DOHH2 (cell line): ENCODE measurements around the gene FN3KRP.

Experiments
- H3F3A ChIP-seq: fragments of 200-600 bp; sonication (generic), shearing (Covaris generic); 2 replicates; pipeline ENCODE4 v1.6.0; 2016; ENCODE audit warnings: antibody characterized with exemption, mild to moderate bottlenecking; ENCODE audit not compliant: control insufficient read depth, insufficient read depth
- H3K27ac ChIP-seq: fragments of 200-600 bp; sonication (generic); 2 replicates; pipeline ENCODE4 v1.5.1; 2014; ENCODE audit warnings: low read depth, mild to moderate bottlenecking, low read length, moderate library complexity
- H3K27me3 ChIP-seq: fragments of 200-600 bp; sonication (generic); 2 replicates; pipeline ENCODE4 v1.6.1; 2014; ENCODE audit warnings: mild to moderate bottlenecking, low read length, mixed read lengths; ENCODE audit not compliant: control insufficient read depth
- H3K36me3 ChIP-seq: fragments of 200-600 bp; sonication (generic); 2 replicates; pipeline ENCODE4 v1.6.1; 2014; ENCODE audit warnings: mild to moderate bottlenecking, low read length, moderate library complexity, mixed read lengths; ENCODE audit not compliant: control insufficient read depth
- H3K4me1 ChIP-seq: fragments of 200-600 bp; sonication (generic); 2 replicates; pipeline ENCODE4 v1.6.1; 2014; ENCODE audit warnings: mild to moderate bottlenecking, low read length, mixed read lengths; ENCODE audit not compliant: control insufficient read depth
- H3K4me2 ChIP-seq: fragments of 200-600 bp; sonication (generic); 2 replicates; pipeline ENCODE4 v1.6.0; 2014; ENCODE audit warnings: mild to moderate bottlenecking, low read length, moderate library complexity
- H3K4me3 ChIP-seq: fragments of 200-600 bp; sonication (generic); 2 replicates; pipeline ENCODE4 v1.5.1; 2014; ENCODE audit warnings: mild to moderate bottlenecking, low read length, mixed read lengths
- H3K79me2 ChIP-seq: fragments of 200-600 bp; sonication (generic); 2 replicates; pipeline ENCODE4 v1.6.1; 2014; ENCODE audit warnings: mild to moderate bottlenecking, low read length, mixed read lengths; ENCODE audit not compliant: control insufficient read depth
- H3K9me2 ChIP-seq: fragments of 200-600 bp; sonication (generic); replicated peaks from 2 replicates; pipeline ENCODE4 v1.6.1; 2014; ENCODE audit warnings: mild to moderate bottlenecking, low read length, mixed read lengths; ENCODE audit not compliant: control insufficient read depth
- H3K9me3 ChIP-seq: fragments of 200-600 bp; sonication (generic); 2 replicates; pipeline ENCODE4 v1.6.1; 2014; ENCODE audit warnings: antibody characterized with exemption, low read length, mixed read lengths; ENCODE audit not compliant: control insufficient read depth, insufficient read depth
- H4K20me1 ChIP-seq: fragments of 200-600 bp; sonication (generic); 2 replicates; pipeline ENCODE4 v1.6.0; 2014; ENCODE audit warnings: low read depth, mild to moderate bottlenecking, antibody characterized with exemption, low read length, moderate library complexity; ENCODE audit not compliant: control insufficient read depth, insufficient read depth
- EZH2phosphoT487 ChIP-seq: fragments of 200-600 bp; sonication (generic); IDR thresholded peaks from 2 replicates; pipeline ENCODE4 v1.6.1; 2017; ENCODE audit warnings: borderline replicate concordance, mild to moderate bottlenecking, antibody characterized with exemption, low read length, moderate library complexity, mixed read lengths
- TF ChIP-seq, protein P1 (sequence below): fragments of 200-600 bp; sonication (generic); IDR thresholded peaks from one replicate; pipeline ENCODE4 v1.5.1; 2014; ENCODE audit warnings: antibody characterized with exemption, mild to moderate bottlenecking, low read depth, low read length; ENCODE audit not compliant: poor library complexity, severe bottlenecking

The FN3KRP gene

DNA sequence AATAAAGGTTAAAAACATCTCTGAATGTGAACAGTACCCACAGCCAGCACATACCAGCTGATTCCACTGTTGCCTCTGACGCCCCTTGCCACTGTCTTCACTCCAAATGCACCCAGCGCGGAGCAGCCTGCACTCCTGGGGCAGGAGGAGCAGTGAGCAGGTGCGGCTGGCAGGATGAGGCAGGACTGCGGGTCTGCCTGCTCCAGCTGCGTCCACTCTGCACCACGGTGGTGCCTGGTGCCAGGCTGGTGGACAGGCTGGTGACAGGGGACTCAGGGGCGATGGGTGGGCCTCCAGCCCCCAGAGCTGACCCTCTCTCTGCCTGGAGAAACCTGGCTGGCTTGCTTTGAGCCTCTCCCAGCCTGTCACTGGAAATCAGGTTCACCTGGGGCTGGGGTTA is 27.4 kb upstream of the FN3KRP start:
- Histone ChIP-seq H4K20me1 (no peaks in the 10 kb centered on the region), H3K4me1 (no peaks in the 10 kb centered on the region), H3K36me3 (no peaks in the 10 kb centered on the region), H3K27ac (no peak overlapping the region), H3K9me3 (peaks cover under 1% of the 10 kb centered on the region; the same call in 1 of the 2 replicates), H3K27me3 (no peaks in the 10 kb centered on the region), H3K4me3 (no peak overlapping the region), H3K79me2 (no peaks in the 10 kb centered on the region), H3F3A (no peaks in the 10 kb centered on the region), H3K4me2 (no peak overlapping the region), H3K9me2 (no peaks in the 10 kb centered on the region)
- TF ChIP-seq EZH2phosphoT487: no peak
- TF ChIP-seq, protein P1, sequence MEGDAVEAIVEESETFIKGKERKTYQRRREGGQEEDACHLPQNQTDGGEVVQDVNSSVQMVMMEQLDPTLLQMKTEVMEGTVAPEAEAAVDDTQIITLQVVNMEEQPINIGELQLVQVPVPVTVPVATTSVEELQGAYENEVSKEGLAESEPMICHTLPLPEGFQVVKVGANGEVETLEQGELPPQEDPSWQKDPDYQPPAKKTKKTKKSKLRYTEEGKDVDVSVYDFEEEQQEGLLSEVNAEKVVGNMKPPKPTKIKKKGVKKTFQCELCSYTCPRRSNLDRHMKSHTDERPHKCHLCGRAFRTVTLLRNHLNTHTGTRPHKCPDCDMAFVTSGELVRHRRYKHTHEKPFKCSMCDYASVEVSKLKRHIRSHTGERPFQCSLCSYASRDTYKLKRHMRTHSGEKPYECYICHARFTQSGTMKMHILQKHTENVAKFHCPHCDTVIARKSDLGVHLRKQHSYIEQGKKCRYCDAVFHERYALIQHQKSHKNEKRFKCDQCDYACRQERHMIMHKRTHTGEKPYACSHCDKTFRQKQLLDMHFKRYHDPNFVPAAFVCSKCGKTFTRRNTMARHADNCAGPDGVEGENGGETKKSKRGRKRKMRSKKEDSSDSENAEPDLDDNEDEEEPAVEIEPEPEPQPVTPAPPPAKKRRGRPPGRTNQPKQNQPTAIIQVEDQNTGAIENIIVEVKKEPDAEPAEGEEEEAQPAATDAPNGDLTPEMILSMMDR: no peak

DNA sequence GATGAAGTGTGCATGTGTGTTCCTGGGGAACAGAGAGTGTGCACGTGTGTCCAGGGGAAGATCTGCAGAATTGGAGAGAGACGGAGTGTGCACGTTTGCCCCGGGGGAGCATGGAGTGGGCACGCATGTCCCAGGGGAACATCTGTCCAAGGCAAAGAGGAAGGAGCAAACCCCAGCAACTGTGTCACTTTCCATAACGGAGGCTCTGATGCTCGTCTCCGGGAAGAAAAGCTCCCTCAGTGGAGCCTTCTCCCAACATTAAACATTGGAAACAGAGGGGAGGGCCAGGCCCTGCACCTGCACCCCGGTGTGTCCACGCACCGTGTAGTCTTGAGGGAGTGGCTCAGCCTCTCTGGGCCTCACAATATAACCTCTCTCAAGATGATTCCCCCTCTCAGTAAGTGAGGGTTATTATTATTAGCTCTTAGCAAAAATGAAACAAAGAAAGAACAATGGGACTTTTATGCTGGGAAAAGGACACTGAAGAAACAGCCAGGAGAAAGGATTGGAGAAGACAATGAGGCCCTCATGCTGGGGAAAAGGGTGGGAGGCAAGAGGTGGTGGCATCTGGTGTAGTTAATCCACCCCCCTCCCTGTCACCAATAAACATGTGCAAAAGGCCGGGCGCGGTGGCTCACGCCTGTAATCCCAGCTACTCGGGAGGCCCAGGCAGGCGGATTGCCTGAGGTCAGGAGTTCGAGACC is 25.6 kb upstream of the FN3KRP start:
- TF ChIP-seq, protein P1: no peak
- no peak for TF ChIP-seq EZH2phosphoT487
- no peaks in the 10 kb centered on the region for H3K36me3 ChIP-seq
- H3F3A ChIP-seq: no peaks in the 10 kb centered on the region
- H3K4me2 ChIP-seq: no peak overlapping the region
- H3K27me3 ChIP-seq: no peaks in the 10 kb centered on the region
- no peaks in the 10 kb centered on the region for H3K79me2 ChIP-seq
- H3K27ac ChIP-seq: no peak overlapping the region
- no peaks in the 10 kb centered on the region for H3K9me2 ChIP-seq
- H3K4me1 ChIP-seq: no peaks in the 10 kb centered on the region
- no peak overlapping the region for H3K4me3 ChIP-seq
- H4K20me1 ChIP-seq: no peaks in the 10 kb centered on the region
- peaks cover 9% of the 10 kb centered on the region; the same call in 1 of the 2 replicates for H3K9me3 ChIP-seq

DNA sequence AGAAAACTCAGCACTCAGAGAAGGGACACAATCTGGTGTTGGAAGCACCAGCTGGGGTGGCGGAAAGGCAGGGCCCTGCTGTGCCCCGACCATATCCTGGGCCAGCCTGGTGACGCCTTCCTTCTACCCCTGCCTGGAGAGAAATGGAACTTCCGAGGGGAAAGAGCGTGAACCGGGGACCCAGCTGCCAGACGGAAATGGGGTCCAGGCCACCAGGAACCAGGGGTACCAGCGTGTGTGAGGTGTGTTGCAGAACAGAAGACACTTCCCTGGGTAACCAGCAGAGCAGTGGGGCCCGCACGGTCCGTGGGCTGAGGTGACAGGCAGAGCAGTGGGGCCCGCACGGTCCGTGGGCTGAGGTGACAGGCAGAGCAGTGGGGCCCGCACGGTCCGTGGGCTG is 24.8 kb upstream of the FN3KRP start:
- no peak overlapping the region for H3K4me3 ChIP-seq

More for the DNA sequence above, 24.8 kb upstream of the FN3KRP start:
- Histone ChIP-seq H3K36me3 (no peaks in the 10 kb centered on the region), H3K27me3 (no peaks in the 10 kb centered on the region), H4K20me1 (no peaks in the 10 kb centered on the region), H3K4me1 (no peaks in the 10 kb centered on the region), H3K9me2 (no peaks in the 10 kb centered on the region), H3K79me2 (no peaks in the 10 kb centered on the region), H3K9me3 (peaks cover 9% of the 10 kb centered on the region; the same call in 1 of the 2 replicates), H3F3A (no peaks in the 10 kb centered on the region), H3K4me2 (no peak overlapping the region), H3K27ac (no peak overlapping the region)
- TF ChIP-seq, protein P1: no peak
- no peak for TF ChIP-seq EZH2phosphoT487
